Right atrium auricular region (tissue), 2 donors: ENCODE results near the gene ARRDC1. TPM values are rescaled to one million over a fixed set of nuclear protein-coding genes. Genes with fewer than 3 reads are reported as not detected.

ENCODE experiments used
- DNase-seq: peaks from one replicate; pipeline ENCODE4 v3.0.0-alpha.2; 2019; ENCODE audit warnings: low spot score
- H3K27ac ChIP-seq, 2 donors: fragments of 200-600 bp; sonication (generic); 1 replicate in 1 of 2; 2 replicates in 1 of 2; pipeline ENCODE4 v1.5.1; 2016 to 2019
- H3K27me3 ChIP-seq, 2 donors: fragments of 200-600 bp; sonication (generic); one replicate each; pipeline versions ENCODE4 v1.5.1 to v1.6.0; 2017 to 2019
- H3K36me3 ChIP-seq: fragments of 200-600 bp; sonication (generic); one replicate; pipeline ENCODE4 v1.5.1; 2016
- H3K4me1 ChIP-seq, 2 donors: fragments of 200-600 bp; sonication (generic); one replicate each; pipeline versions ENCODE4 v1.5.1 to v1.6.0; 2017 to 2019
- H3K4me3 ChIP-seq, 2 donors: fragments of 200-600 bp; sonication (generic); 1 replicate in 1 of 2; 2 replicates in 1 of 2; pipeline ENCODE4 v1.5.1; 2017 to 2019; ENCODE audit warnings: mild to moderate bottlenecking in 1 of 2, moderate library complexity in 1 of 2
- H3K9me3 ChIP-seq, 2 donors: fragments of 200-600 bp; sonication (generic); one replicate each; pipeline ENCODE4 v1.5.1; 2019
- total RNA-seq, 2 donors: library from RNA; depleted of rRNA; stranded (reverse); fragments of >200 nt; gene quantifications; one replicate each; pipeline ENCODE4 v1.1.0, GENCODE V29; 2016
- TF ChIP-seq, protein P1 (sequence below), 2 donors: fragments of 200-600 bp; sonication (generic); IDR thresholded peaks; one replicate each; pipeline ENCODE4 v1.5.1; 2019; ENCODE audit warnings: antibody characterized with exemption in 2 of 2

ARRDC1 gene
- total RNA-seq, 2 donors from 2014 or later: 21.4 to 37.8 TPM

GRCh38 chr9:137598943-137599342, 6.5 kb upstream of the ARRDC1 start:
- no peak overlapping the region for H3K27ac ChIP-seq
- H3K36me3 ChIP-seq: no peaks in the 10 kb centered on the region
- no peaks in the 10 kb centered on the region for H3K27me3 ChIP-seq
- peaks cover 0 to 3% of the 10 kb centered on the region in 2 donors for H3K4me1 ChIP-seq
- no peaks in the 10 kb centered on the region for H3K9me3 ChIP-seq
- no peak for DNase-seq
- TF ChIP-seq, protein P1, sequence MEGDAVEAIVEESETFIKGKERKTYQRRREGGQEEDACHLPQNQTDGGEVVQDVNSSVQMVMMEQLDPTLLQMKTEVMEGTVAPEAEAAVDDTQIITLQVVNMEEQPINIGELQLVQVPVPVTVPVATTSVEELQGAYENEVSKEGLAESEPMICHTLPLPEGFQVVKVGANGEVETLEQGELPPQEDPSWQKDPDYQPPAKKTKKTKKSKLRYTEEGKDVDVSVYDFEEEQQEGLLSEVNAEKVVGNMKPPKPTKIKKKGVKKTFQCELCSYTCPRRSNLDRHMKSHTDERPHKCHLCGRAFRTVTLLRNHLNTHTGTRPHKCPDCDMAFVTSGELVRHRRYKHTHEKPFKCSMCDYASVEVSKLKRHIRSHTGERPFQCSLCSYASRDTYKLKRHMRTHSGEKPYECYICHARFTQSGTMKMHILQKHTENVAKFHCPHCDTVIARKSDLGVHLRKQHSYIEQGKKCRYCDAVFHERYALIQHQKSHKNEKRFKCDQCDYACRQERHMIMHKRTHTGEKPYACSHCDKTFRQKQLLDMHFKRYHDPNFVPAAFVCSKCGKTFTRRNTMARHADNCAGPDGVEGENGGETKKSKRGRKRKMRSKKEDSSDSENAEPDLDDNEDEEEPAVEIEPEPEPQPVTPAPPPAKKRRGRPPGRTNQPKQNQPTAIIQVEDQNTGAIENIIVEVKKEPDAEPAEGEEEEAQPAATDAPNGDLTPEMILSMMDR (IDR thresholded peaks at IDR 0.05): no peak
- no peak overlapping the region for H3K4me3 ChIP-seq

GRCh38 chr9:137602661-137603060, 2.8 kb upstream of the ARRDC1 start:
- no peaks in the 10 kb centered on the region for H3K9me3 ChIP-seq
- TF ChIP-seq, protein P1 (IDR thresholded peaks at IDR 0.05): no peak
- no peaks in the 10 kb centered on the region for H3K36me3 ChIP-seq
- H3K27me3 ChIP-seq: no peaks in the 10 kb centered on the region
- no peak overlapping the region for H3K27ac ChIP-seq
- DNase-seq: no peak
- H3K4me3 ChIP-seq: no peak overlapping the region
- peaks cover 0 to 29% of the 10 kb centered on the region in 2 donors for H3K4me1 ChIP-seq

GRCh38 chr9:137603879-137604278, 1.6 kb upstream of the ARRDC1 start:
- H3K4me1 ChIP-seq: peaks cover 0 to 41% of the 10 kb centered on the region in 2 donors
- TF ChIP-seq, protein P1 (IDR thresholded peaks at IDR 0.05): no peak
- DNase-seq: no peak
- H3K27ac ChIP-seq: no peak overlapping the region
- H3K36me3 ChIP-seq: no peaks in the 10 kb centered on the region
- H3K27me3 ChIP-seq: no peaks in the 10 kb centered on the region
- H3K4me3 ChIP-seq: no peak overlapping the region
- H3K9me3 ChIP-seq: no peaks in the 10 kb centered on the region

- H3K4me3 ChIP-seq: peak overlapping the region; percentile 71 to 77
- H3K36me3 ChIP-seq: no peaks in the 10 kb centered on the region
- no peak for DNase-seq
- no peaks in the 10 kb centered on the region for H3K9me3 ChIP-seq
- H3K27ac ChIP-seq: peak overlapping the region; percentile 64 to 77
- no peaks in the 10 kb centered on the region for H3K27me3 ChIP-seq
- H3K4me1 ChIP-seq: peaks cover 0 to 41% of the 10 kb centered on the region in 2 donors
- TF ChIP-seq, protein P1 (IDR thresholded peaks at IDR 0.05): no peak
These were observed 970 bp upstream of the ARRDC1 start for GRCh38 chr9:137604345-137605086.

GRCh38 chr9:137606005-137606621, 627 bp downstream of the ARRDC1 start:
- no peaks in the 10 kb centered on the region for H3K36me3 ChIP-seq
- peaks cover 0 to 41% of the 10 kb centered on the region in 2 donors for H3K4me1 ChIP-seq
- TF ChIP-seq, protein P1 (IDR thresholded peaks at IDR 0.05): no peak
- peak overlapping the region; percentile 77 to 86 for H3K4me3 ChIP-seq
- no peaks in the 10 kb centered on the region for H3K27me3 ChIP-seq
- peak overlapping the region; percentile 81 to 90 for H3K27ac ChIP-seq
- no peak for DNase-seq
- no peaks in the 10 kb centered on the region for H3K9me3 ChIP-seq
